Keratinocyte (primary cell): ENCODE results near the gene GPX2. TPM values are rescaled to one million over a fixed set of nuclear protein-coding genes. Genes with fewer than 3 reads are reported as not detected.

Experiments used
- DNase-seq: peaks from one replicate; pipeline ENCODE4 v3.0.0-alpha.2; 2011; ENCODE audit warnings: low read depth, missing footprints, low spot score
- FAIRE-seq: peaks from 2 replicates; lab custom pipeline; 2011; peaks lifted over from hg19 to GRCh38; lab: Jason Lieb, UNC
- H2AFZ ChIP-seq: 2 replicates; pipeline ENCODE4 v1.6.0; 2012; ENCODE audit warnings: low read length, control low read depth, inconsistent platforms; ENCODE audit not compliant: control insufficient read depth
- H3K27ac ChIP-seq: 2 replicates; pipeline ENCODE4 v1.5.1; 2011; ENCODE audit warnings: low read length; ENCODE audit not compliant: control insufficient read depth, insufficient read depth
- H3K27me3 ChIP-seq: 3 replicates; pipeline ENCODE4 v1.6.0; 2011; ENCODE audit warnings: low read length; ENCODE audit not compliant: control insufficient read depth, insufficient read depth; ENCODE audit errors: extremely low read depth
- H3K36me3 ChIP-seq, 2 experiments: 2 replicates in 1 of 2; 3 replicates in 1 of 2; pipeline ENCODE4 v1.5.1; 2011; ENCODE audit warnings: low read length in 2 of 2, mild to moderate bottlenecking in 1 of 2; ENCODE audit not compliant: control insufficient read depth in 2 of 2, insufficient read depth in 2 of 2; ENCODE audit errors: extremely low read depth in 1 of 2
- H3K4me1 ChIP-seq: 3 replicates; pipeline ENCODE4 v1.5.1; 2011; ENCODE audit warnings: low read length; ENCODE audit not compliant: control insufficient read depth, insufficient read depth; ENCODE audit errors: extremely low read depth
- H3K4me2 ChIP-seq: 3 replicates; pipeline ENCODE4 v1.6.0; 2011; ENCODE audit warnings: low read depth, low read length; ENCODE audit not compliant: control insufficient read depth, insufficient read depth; ENCODE audit errors: extremely low read depth
- H3K4me3 ChIP-seq, 3 experiments: fragments of 200-600 bp in 1 of 3; sonication (generic) in 1 of 3; 2 replicates in 2 of 3; 3 replicates in 1 of 3; pipeline ENCODE4 v1.5.1; 2011 to 2016; ENCODE audit warnings: low read length in 3 of 3, mild to moderate bottlenecking in 3 of 3, control low read depth in 2 of 3, inconsistent platforms in 1 of 3, low read depth in 1 of 3, mixed read lengths in 1 of 3, mixed run types in 1 of 3, moderate library complexity in 1 of 3; ENCODE audit not compliant: control insufficient read depth in 2 of 3, insufficient read depth in 2 of 3; ENCODE audit errors: extremely low read depth in 1 of 3
- H3K79me2 ChIP-seq: 2 replicates; pipeline ENCODE4 v1.6.0; 2012; ENCODE audit warnings: low read length; ENCODE audit not compliant: control insufficient read depth, insufficient read depth
- H3K9ac ChIP-seq: 3 replicates; pipeline ENCODE4 v1.6.0; 2011; ENCODE audit warnings: low read length; ENCODE audit not compliant: control insufficient read depth, insufficient read depth; ENCODE audit errors: extremely low read depth
- H3K9me1 ChIP-seq: 3 replicates; pipeline ENCODE4 v1.6.0; 2011; ENCODE audit warnings: low read length; ENCODE audit not compliant: control insufficient read depth, insufficient read depth; ENCODE audit errors: extremely low read depth
- H3K9me3 ChIP-seq: 2 replicates; pipeline ENCODE4 v1.5.1; 2012; ENCODE audit warnings: low read depth, low read length; ENCODE audit not compliant: control insufficient read depth
- H4K20me1 ChIP-seq: 3 replicates; pipeline ENCODE4 v1.6.0; 2011; ENCODE audit warnings: low read length; ENCODE audit not compliant: control insufficient read depth, insufficient read depth; ENCODE audit errors: extremely low read depth
- EZH2 ChIP-seq: IDR thresholded peaks from one replicate; pipeline ENCODE4 v1.6.1; 2012; ENCODE audit warnings: inconsistent platforms, mild to moderate bottlenecking, low read length, moderate library complexity
- dilution Hi-C: fragments of 300-500 bp; cut with MboI; formaldehyde crosslinking; loops from one replicate; pipeline ENCODE4 v1.7.0; 2020; ENCODE audit warnings: low sequenced_read_pairs; ENCODE audit not compliant: extremely low pct_ligation_motif_present
- polyA plus RNA-seq, 5 experiments: library from polyadenylated mRNA; depleted of rRNA in 3 of 5; stranded (reverse) in 3 of 5; stranded (forward) in 1 of 5; unstranded in 1 of 5; fragments of >200 nt; gene quantifications; 1 replicate in 1 of 5; 2 replicates in 3 of 5; 3 replicates in 1 of 5; pipeline versions ENCODE4 v1.2.1 to v1.2.3, GENCODE V29; 2011 to 2012; ENCODE audit warnings: missing spikeins in 2 of 5, low read depth in 1 of 5, low replicate concordance in 1 of 5
- TF ChIP-seq, protein P1 (sequence below), 3 experiments: IDR thresholded peaks in 1 of 3; conservative IDR thresholded peaks in 1 of 3; optimal IDR thresholded peaks in 1 of 3; 2 replicates in 2 of 3; 3 replicates in 1 of 3; pipeline versions ENCODE3 to v1.5.1; 2011; ENCODE audit warnings: low read length in 3 of 3, mild to moderate bottlenecking in 3 of 3, moderate library complexity in 2 of 3, control low read depth in 1 of 3, inconsistent platforms in 1 of 3; ENCODE audit not compliant: insufficient read depth in 2 of 3; ENCODE audit errors: extremely low read depth in 1 of 3

Gene GPX2
- polyA plus RNA-seq, 1 donor (not counting 4 experiments of a cell fraction or from before 2014, with no cell fraction given) = 47.0 TPM

DNA sequence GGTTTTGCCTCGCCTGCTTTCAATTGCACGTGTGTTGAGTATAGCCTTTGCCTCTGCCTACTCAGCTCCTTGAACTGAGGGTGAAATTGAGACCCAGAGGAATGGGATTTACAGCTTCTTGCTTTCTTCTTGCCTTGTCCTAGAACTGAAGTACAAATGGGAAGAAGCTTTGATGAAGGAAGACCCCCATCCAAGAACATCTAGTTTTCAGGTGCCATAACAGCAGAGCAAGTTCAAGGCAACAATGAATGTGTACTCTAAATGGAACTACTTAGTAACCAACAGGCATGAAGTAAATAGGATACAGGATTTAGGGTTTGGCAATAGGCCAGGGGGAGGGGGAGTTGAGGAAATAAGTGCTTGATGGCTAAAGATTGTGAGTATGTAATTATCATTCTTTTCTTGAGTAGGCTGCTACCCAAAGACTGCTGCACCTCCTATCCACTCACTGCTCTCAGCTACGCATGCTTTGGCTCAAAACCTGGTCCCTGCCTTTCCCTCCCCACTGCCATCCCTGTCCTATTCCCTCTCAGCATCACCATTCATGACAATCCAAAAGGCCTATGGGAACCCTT is 2.1 kb downstream of the GPX2 start:
- Histone ChIP-seq H2AFZ (no peak overlapping the region), H3K27ac (no peak overlapping the region), H3K4me1 (peaks cover 16% of the 10 kb centered on the region), H3K36me3 (peaks cover 0 to 14% of the 10 kb centered on the region in 2 experiments), H4K20me1 (no peaks in the 10 kb centered on the region), H3K4me3 (no peak overlapping the region), H3K9ac (no peak overlapping the region), H3K9me3 (no peaks in the 10 kb centered on the region), H3K79me2 (peaks cover 4% of the 10 kb centered on the region), H3K4me2 (no peak overlapping the region), H3K27me3 (no peaks in the 10 kb centered on the region), H3K9me1 (no peaks in the 10 kb centered on the region)
- DNase-seq (no peak), FAIRE-seq (no peak)
- no peak for TF ChIP-seq EZH2
- TF ChIP-seq, protein P1, sequence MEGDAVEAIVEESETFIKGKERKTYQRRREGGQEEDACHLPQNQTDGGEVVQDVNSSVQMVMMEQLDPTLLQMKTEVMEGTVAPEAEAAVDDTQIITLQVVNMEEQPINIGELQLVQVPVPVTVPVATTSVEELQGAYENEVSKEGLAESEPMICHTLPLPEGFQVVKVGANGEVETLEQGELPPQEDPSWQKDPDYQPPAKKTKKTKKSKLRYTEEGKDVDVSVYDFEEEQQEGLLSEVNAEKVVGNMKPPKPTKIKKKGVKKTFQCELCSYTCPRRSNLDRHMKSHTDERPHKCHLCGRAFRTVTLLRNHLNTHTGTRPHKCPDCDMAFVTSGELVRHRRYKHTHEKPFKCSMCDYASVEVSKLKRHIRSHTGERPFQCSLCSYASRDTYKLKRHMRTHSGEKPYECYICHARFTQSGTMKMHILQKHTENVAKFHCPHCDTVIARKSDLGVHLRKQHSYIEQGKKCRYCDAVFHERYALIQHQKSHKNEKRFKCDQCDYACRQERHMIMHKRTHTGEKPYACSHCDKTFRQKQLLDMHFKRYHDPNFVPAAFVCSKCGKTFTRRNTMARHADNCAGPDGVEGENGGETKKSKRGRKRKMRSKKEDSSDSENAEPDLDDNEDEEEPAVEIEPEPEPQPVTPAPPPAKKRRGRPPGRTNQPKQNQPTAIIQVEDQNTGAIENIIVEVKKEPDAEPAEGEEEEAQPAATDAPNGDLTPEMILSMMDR (optimal IDR thresholded peaks at IDR 0.05 in 1 of 3, IDR thresholded peaks at IDR 0.05 in 1 of 3, conservative IDR thresholded peaks at IDR 0.05 in 1 of 3; ENCODE audit: extremely low read depth in 1 of 3, insufficient read depth in 2 of 3, low read length in 3 of 3) = no peak
- dilution Hi-C loops = no loop called here

DNA sequence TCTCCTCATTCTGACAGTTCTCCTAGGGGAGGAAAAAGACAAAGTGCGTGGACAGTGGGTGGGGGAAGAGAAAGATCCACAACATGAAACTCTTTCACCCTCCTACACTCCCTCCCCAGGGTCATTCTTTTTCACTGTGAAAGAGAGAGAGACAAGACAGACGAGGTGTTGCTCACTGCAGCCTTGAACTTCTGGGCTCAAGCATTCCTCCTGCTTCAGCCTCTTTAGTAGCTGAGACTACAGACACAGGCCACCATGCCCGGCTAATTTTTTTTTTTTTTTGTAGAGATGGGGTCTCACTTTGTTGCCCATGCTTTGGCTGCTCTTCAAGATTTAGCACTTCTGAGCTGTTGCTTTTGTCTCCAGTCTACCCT is 2.7 kb downstream of the GPX2 start:
- no peak for FAIRE-seq

More for the DNA sequence above, 2.7 kb downstream of the GPX2 start:
- dilution Hi-C loops = no loop called here
- Histone ChIP-seq H3K4me1 (peaks cover 16% of the 10 kb centered on the region), H3K4me3 (no peak overlapping the region), H3K9me1 (no peaks in the 10 kb centered on the region), H3K27me3 (no peaks in the 10 kb centered on the region), H3K9me3 (no peaks in the 10 kb centered on the region), H3K79me2 (peaks cover 4% of the 10 kb centered on the region), H3K9ac (no peak overlapping the region), H3K4me2 (no peak overlapping the region), H2AFZ (no peak overlapping the region), H3K36me3 (peaks cover 0 to 14% of the 10 kb centered on the region in 2 experiments), H4K20me1 (no peaks in the 10 kb centered on the region), H3K27ac (no peak overlapping the region)
- no peak for TF ChIP-seq EZH2
- TF ChIP-seq, protein P1 (optimal IDR thresholded peaks at IDR 0.05 in 1 of 3, IDR thresholded peaks at IDR 0.05 in 1 of 3, conservative IDR thresholded peaks at IDR 0.05 in 1 of 3; ENCODE audit: extremely low read depth in 1 of 3, insufficient read depth in 2 of 3, low read length in 3 of 3) = no peak
- DNase-seq = no peak
